ENCODE data around the gene PCNT.

DNA sequence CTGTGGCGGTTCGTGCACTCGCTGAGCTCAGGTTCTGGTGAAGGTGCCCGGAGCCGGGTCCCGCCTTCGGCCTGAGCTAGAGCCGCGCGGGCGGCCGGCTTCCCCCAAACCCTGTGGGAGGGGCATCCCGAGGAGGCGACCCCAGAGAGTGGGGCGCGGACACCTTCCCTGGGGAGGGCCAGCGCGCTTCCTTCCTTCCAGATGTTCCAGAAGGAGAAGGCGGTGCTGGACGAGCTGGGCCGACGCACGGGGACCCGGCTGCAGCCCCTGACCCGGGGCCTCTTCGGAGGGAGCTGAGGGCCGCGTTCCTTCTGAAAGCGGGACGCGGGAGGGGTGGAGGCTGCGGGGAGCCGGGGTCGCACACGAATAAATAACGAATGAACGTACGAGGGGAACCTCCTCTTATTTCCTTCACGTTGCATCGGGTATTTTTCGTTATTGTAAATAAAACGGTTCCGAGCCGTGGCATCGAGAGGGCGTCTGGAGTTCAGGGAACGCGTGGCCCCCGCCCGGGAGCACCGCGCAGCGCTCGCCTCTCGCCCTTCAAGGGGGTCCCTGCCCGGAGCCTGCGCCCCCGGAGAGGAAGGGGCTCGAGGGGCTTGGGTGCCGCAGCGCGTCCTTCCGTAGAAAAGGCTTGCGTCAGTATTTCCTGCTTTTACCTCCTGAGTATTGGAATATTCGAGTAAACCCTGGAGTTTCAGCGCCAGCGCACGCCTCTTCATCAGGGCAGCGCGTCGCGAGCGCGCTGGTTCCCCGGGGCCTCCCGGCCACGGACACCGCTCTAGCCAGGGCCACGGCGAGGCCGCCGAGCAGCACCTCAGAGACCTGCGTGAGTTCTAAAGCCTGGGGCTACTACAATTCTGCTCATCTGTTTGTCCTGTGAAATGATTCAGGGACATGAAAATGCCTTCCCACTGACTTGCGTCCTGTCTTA is 26.4 kb upstream of the PCNT start:
- TF ChIP-seq, protein P1, sequence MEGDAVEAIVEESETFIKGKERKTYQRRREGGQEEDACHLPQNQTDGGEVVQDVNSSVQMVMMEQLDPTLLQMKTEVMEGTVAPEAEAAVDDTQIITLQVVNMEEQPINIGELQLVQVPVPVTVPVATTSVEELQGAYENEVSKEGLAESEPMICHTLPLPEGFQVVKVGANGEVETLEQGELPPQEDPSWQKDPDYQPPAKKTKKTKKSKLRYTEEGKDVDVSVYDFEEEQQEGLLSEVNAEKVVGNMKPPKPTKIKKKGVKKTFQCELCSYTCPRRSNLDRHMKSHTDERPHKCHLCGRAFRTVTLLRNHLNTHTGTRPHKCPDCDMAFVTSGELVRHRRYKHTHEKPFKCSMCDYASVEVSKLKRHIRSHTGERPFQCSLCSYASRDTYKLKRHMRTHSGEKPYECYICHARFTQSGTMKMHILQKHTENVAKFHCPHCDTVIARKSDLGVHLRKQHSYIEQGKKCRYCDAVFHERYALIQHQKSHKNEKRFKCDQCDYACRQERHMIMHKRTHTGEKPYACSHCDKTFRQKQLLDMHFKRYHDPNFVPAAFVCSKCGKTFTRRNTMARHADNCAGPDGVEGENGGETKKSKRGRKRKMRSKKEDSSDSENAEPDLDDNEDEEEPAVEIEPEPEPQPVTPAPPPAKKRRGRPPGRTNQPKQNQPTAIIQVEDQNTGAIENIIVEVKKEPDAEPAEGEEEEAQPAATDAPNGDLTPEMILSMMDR (IDR thresholded peaks at IDR 0.05), result no peak
- no peak for TF ChIP-seq ZFX (IDR thresholded peaks at IDR 0.05; ENCODE audit: borderline replicate concordance)

Data from 22Rv1 (cell line).